Ishikawa (cell line): ENCODE measurements around the gene GNAS.

Experiments
- CEBPB ChIP-seq: IDR thresholded peaks from 2 replicates; pipeline ENCODE4 v1.6.1; 2012
- CREB1 ChIP-seq: IDR thresholded peaks from 2 replicates; pipeline ENCODE4 v1.6.1; 2012; ENCODE audit warnings: low read depth
- EGR1 ChIP-seq: IDR thresholded peaks from 2 replicates; pipeline ENCODE4 v1.6.1; 2012
- EP300 ChIP-seq: IDR thresholded peaks from 2 replicates; pipeline ENCODE4 v1.6.1; 2012; ENCODE audit warnings: borderline replicate concordance
- FOXM1 ChIP-seq: IDR thresholded peaks from 2 replicates; pipeline ENCODE4 v1.6.1; 2012; ENCODE audit warnings: low read depth, borderline replicate concordance
- NFIC ChIP-seq: IDR thresholded peaks from 2 replicates; pipeline ENCODE4 v1.6.1; 2012
- RAD21 ChIP-seq: IDR thresholded peaks from 2 replicates; pipeline ENCODE4 v1.6.1; 2012; ENCODE audit warnings: low read depth
- TAF1 ChIP-seq: IDR thresholded peaks from 2 replicates; pipeline ENCODE4 v1.6.1; 2012; ENCODE audit warnings: low read depth, mild to moderate bottlenecking
- TCF12 ChIP-seq: IDR thresholded peaks from 2 replicates; pipeline ENCODE4 v1.6.1; 2012; ENCODE audit warnings: low read depth
- TEAD4 ChIP-seq: IDR thresholded peaks from 2 replicates; pipeline ENCODE4 v1.6.1; 2012
- YY1 ChIP-seq: IDR thresholded peaks from 2 replicates; pipeline ENCODE4 v1.6.1; 2012; ENCODE audit warnings: low read depth
- ZBTB7A ChIP-seq: IDR thresholded peaks from 2 replicates; pipeline ENCODE4 v1.6.1; 2012; ENCODE audit warnings: low read depth
- TF ChIP-seq, protein P1 (sequence below): IDR thresholded peaks from 2 replicates; pipeline ENCODE4 v1.6.1; 2012; ENCODE audit warnings: low read depth, mild to moderate bottlenecking
- TF ChIP-seq, protein P2 (sequence below): IDR thresholded peaks from 2 replicates; pipeline ENCODE4 v1.6.1; 2012
- TF ChIP-seq, protein P3 (sequence below): IDR thresholded peaks from 2 replicates; pipeline ENCODE4 v1.6.1; 2012

The GNAS gene

GRCh38 chr20:58883241-58883691, 30.8 kb downstream of the GNAS start:
- 0 out of 2 replicates have a peak, but pooled peaks have one; percentile 28 for TF ChIP-seq TAF1
- TF ChIP-seq, protein P1, sequence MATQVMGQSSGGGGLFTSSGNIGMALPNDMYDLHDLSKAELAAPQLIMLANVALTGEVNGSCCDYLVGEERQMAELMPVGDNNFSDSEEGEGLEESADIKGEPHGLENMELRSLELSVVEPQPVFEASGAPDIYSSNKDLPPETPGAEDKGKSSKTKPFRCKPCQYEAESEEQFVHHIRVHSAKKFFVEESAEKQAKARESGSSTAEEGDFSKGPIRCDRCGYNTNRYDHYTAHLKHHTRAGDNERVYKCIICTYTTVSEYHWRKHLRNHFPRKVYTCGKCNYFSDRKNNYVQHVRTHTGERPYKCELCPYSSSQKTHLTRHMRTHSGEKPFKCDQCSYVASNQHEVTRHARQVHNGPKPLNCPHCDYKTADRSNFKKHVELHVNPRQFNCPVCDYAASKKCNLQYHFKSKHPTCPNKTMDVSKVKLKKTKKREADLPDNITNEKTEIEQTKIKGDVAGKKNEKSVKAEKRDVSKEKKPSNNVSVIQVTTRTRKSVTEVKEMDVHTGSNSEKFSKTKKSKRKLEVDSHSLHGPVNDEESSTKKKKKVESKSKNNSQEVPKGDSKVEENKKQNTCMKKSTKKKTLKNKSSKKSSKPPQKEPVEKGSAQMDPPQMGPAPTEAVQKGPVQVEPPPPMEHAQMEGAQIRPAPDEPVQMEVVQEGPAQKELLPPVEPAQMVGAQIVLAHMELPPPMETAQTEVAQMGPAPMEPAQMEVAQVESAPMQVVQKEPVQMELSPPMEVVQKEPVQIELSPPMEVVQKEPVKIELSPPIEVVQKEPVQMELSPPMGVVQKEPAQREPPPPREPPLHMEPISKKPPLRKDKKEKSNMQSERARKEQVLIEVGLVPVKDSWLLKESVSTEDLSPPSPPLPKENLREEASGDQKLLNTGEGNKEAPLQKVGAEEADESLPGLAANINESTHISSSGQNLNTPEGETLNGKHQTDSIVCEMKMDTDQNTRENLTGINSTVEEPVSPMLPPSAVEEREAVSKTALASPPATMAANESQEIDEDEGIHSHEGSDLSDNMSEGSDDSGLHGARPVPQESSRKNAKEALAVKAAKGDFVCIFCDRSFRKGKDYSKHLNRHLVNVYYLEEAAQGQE: no peak

GRCh38 chr20:58884966-58885365, 32.5 kb downstream of the GNAS start:
- no peak for TF ChIP-seq NFIC
- TF ChIP-seq EGR1: no peak
- TF ChIP-seq YY1: no peak
- no peak for TF ChIP-seq CREB1
- TF ChIP-seq TAF1: no peak
- no peak for TF ChIP-seq TCF12
- TF ChIP-seq, protein P2, sequence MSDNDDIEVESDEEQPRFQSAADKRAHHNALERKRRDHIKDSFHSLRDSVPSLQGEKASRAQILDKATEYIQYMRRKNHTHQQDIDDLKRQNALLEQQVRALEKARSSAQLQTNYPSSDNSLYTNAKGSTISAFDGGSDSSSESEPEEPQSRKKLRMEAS: no peak
- TF ChIP-seq TEAD4: no peak
- TF ChIP-seq RAD21: no peak
- no peak for TF ChIP-seq CEBPB
- TF ChIP-seq EP300: no peak
- TF ChIP-seq ZBTB7A: no peak
- TF ChIP-seq FOXM1: no peak
- TF ChIP-seq, protein P3, sequence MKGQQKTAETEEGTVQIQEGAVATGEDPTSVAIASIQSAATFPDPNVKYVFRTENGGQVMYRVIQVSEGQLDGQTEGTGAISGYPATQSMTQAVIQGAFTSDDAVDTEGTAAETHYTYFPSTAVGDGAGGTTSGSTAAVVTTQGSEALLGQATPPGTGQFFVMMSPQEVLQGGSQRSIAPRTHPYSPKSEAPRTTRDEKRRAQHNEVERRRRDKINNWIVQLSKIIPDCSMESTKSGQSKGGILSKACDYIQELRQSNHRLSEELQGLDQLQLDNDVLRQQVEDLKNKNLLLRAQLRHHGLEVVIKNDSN: no peak
- TF ChIP-seq, protein P1: no peak

GRCh38 chr20:58886546-58886945, 34.0 kb downstream of the GNAS start:
- TF ChIP-seq, protein P1: no peak
- TF ChIP-seq YY1 (no peak), TCF12 (no peak), CEBPB (no peak), NFIC (no peak)

- TF ChIP-seq YY1: no peak
- no peak for TF ChIP-seq NFIC
- TF ChIP-seq TEAD4: no peak
- no peak for TF ChIP-seq ZBTB7A
- TF ChIP-seq, protein P2: no peak
- no peak for TF ChIP-seq FOXM1
- TF ChIP-seq EGR1: no peak
- TF ChIP-seq, protein P3: no peak
- TF ChIP-seq RAD21: no peak
- TF ChIP-seq CEBPB: no peak
These were observed 35.6 kb downstream of the GNAS start for GRCh38 chr20:58888103-58888502.

- TF ChIP-seq TAF1 (peak; percentile 83; the same call in 1 of the 2 replicates), CEBPB (no peak), TEAD4 (no peak), EGR1 (no peak), NFIC (no peak), CREB1 (peak; percentile 86), EP300 (no peak), YY1 (no peak), ZBTB7A (no peak), RAD21 (no peak), FOXM1 (no peak), TCF12 (no peak)
- TF ChIP-seq, protein P1: no peak
- TF ChIP-seq, protein P2: peak; percentile 38
- TF ChIP-seq, protein P3: no peak
These were observed 36.2 kb downstream of the GNAS start for GRCh38 chr20:58888521-58889333.
